MM.1S (cell line): Measurements from ENCODE around the gene SLC35A2.

Experiments used
- DNase-seq: peaks from one replicate; pipeline ENCODE4 v3.0.0-alpha.2; 2015
- H2AFZ ChIP-seq: fragments of 300-600 bp; sonication (generic); 2 replicates; pipeline ENCODE4 v1.6.0; 2016; ENCODE audit warnings: antibody characterized with exemption, low read length
- H3F3A ChIP-seq: fragments of 300-600 bp; sonication (generic); 2 replicates; pipeline ENCODE4 v1.6.1; 2016; ENCODE audit warnings: mild to moderate bottlenecking, antibody characterized with exemption, low read length, moderate library complexity, mixed read lengths; ENCODE audit not compliant: insufficient read depth
- H3K27ac ChIP-seq: fragments of 300-600 bp; sonication (generic); 2 replicates; pipeline ENCODE4 v1.5.1; 2016; ENCODE audit warnings: mild to moderate bottlenecking, low read length
- H3K27me3 ChIP-seq: fragments of 300-600 bp; sonication (generic); replicated peaks from 2 replicates; pipeline ENCODE4 v1.6.0; 2016; ENCODE audit warnings: low read length; ENCODE audit not compliant: insufficient read depth
- H3K36me3 ChIP-seq: fragments of 300-600 bp; sonication (generic); replicated peaks from 2 replicates; pipeline ENCODE4 v1.6.1; 2016; ENCODE audit warnings: mild to moderate bottlenecking, low read length, mixed read lengths; ENCODE audit not compliant: insufficient read depth
- H3K4me1 ChIP-seq: fragments of 300-600 bp; sonication (generic); 2 replicates; pipeline ENCODE4 v1.6.1; 2016; ENCODE audit warnings: low read length, mixed read lengths
- H3K4me2 ChIP-seq: fragments of 300-600 bp; sonication (generic); 2 replicates; pipeline ENCODE4 v1.6.0; 2016; ENCODE audit warnings: low read depth, low read length
- H3K4me3 ChIP-seq: fragments of 300-600 bp; sonication (generic); 2 replicates; pipeline ENCODE4 v1.5.1; 2016; ENCODE audit warnings: low read length, mixed read lengths
- H3K79me2 ChIP-seq: fragments of 300-600 bp; sonication (generic); 2 replicates; pipeline ENCODE4 v1.6.1; 2016; ENCODE audit warnings: mixed run types, low read length, mixed read lengths
- H3K9ac ChIP-seq: fragments of 300-600 bp; sonication (generic); 2 replicates; pipeline ENCODE4 v1.6.1; 2016; ENCODE audit warnings: low read length, mixed read lengths
- H3K9me2 ChIP-seq: fragments of 300-600 bp; sonication (generic); replicated peaks from 2 replicates; pipeline ENCODE4 v1.6.1; 2016; ENCODE audit warnings: mild to moderate bottlenecking, low read length, mixed read lengths; ENCODE audit not compliant: insufficient read depth
- H3K9me3 ChIP-seq: fragments of 300-600 bp; sonication (generic); replicated peaks from 2 replicates; pipeline ENCODE4 v1.6.1; 2016; ENCODE audit warnings: mild to moderate bottlenecking, low read length, mixed read lengths; ENCODE audit not compliant: insufficient read depth
- H4K20me1 ChIP-seq: fragments of 300-600 bp; sonication (generic); 2 replicates; pipeline ENCODE4 v1.6.1; 2016; ENCODE audit warnings: mild to moderate bottlenecking, low read length, moderate library complexity, mixed read lengths; ENCODE audit not compliant: insufficient read depth
- CTCF ChIP-seq: fragments of 300-600 bp; sonication (generic); IDR thresholded peaks from 2 replicates; pipeline ENCODE4 v1.5.1; 2016; ENCODE audit warnings: antibody characterized with exemption, low read length, mixed read lengths
- EZH2 ChIP-seq: fragments of 300-600 bp; sonication (generic); optimal IDR thresholded peaks from 2 replicates; pipeline ENCODE3; 2017; ENCODE audit warnings: low read depth, mild to moderate bottlenecking, antibody characterized with exemption, low read length, mixed read lengths
- EZH2phosphoT487 ChIP-seq: fragments of 300-600 bp; sonication (generic); IDR thresholded peaks from 2 replicates; pipeline ENCODE4 v1.6.1; 2018; ENCODE audit warnings: antibody characterized with exemption, low read length

SLC35A2 gene

GRCh38 chrX:48897157-48897624 is 14.3 kb downstream of the SLC35A2 start:
- Histone ChIP-seq H3K27me3 (no peaks in the 10 kb centered on the region), H3K4me3 (peak overlapping the region; percentile 88), H3K36me3 (no peaks in the 10 kb centered on the region), H3F3A (peaks cover 4% of the 10 kb centered on the region; the same call in 1 of the 2 replicates), H3K9me3 (no peaks in the 10 kb centered on the region), H3K4me1 (no peaks in the 10 kb centered on the region), H3K27ac (peak overlapping the region; percentile 98), H3K4me2 (peak overlapping the region; percentile 74), H3K79me2 (peaks cover 48% of the 10 kb centered on the region), H3K9me2 (no peaks in the 10 kb centered on the region), H2AFZ (peak overlapping the region; percentile 56; the same call in 1 of the 2 replicates), H4K20me1 (no peaks in the 10 kb centered on the region), H3K9ac (peak overlapping the region; percentile 95)
- TF ChIP-seq EZH2 (no peak), CTCF (no peak), EZH2phosphoT487 (no peak)
- DNase-seq, result peak; percentile 53

- no peaks in the 10 kb centered on the region for H3K9me3 ChIP-seq
- H3K4me3 ChIP-seq, result peak overlapping the region; percentile 88
- H3F3A ChIP-seq, result peaks cover 4% of the 10 kb centered on the region; the same call in 1 of the 2 replicates
- no peak for TF ChIP-seq CTCF
- TF ChIP-seq EZH2phosphoT487, result no peak
- TF ChIP-seq EZH2, result no peak
- no peaks in the 10 kb centered on the region for H3K4me1 ChIP-seq
- H4K20me1 ChIP-seq, result no peaks in the 10 kb centered on the region
- no peak for DNase-seq
- H2AFZ ChIP-seq, result no peak overlapping the region
- H3K27ac ChIP-seq, result peak overlapping the region; percentile 98; the same call in 1 of the 2 replicates
- no peaks in the 10 kb centered on the region for H3K9me2 ChIP-seq
- peak overlapping the region; percentile 74 for H3K4me2 ChIP-seq
- H3K79me2 ChIP-seq, result peaks cover 48% of the 10 kb centered on the region
- H3K27me3 ChIP-seq, result no peaks in the 10 kb centered on the region
- peak overlapping the region; percentile 95 for H3K9ac ChIP-seq
- H3K36me3 ChIP-seq, result no peaks in the 10 kb centered on the region
These were observed 14.8 kb downstream of the SLC35A2 start for GRCh38 chrX:48896611-48897011.

GRCh38 chrX:48894891-48895290 is 16.6 kb downstream of the SLC35A2 start:
- peaks cover 37% of the 10 kb centered on the region for H3K79me2 ChIP-seq
- peaks cover 4% of the 10 kb centered on the region; the same call in 1 of the 2 replicates for H3F3A ChIP-seq
- H3K36me3 ChIP-seq, result no peaks in the 10 kb centered on the region
- no peak for DNase-seq
- no peaks in the 10 kb centered on the region for H3K4me1 ChIP-seq
- no peaks in the 10 kb centered on the region for H3K27me3 ChIP-seq
- no peak overlapping the region for H3K4me2 ChIP-seq
- H2AFZ ChIP-seq, result no peak overlapping the region
- no peaks in the 10 kb centered on the region for H3K9me2 ChIP-seq
- H3K9me3 ChIP-seq, result no peaks in the 10 kb centered on the region
- no peaks in the 10 kb centered on the region for H4K20me1 ChIP-seq
- no peak overlapping the region for H3K27ac ChIP-seq
- TF ChIP-seq CTCF, result no peak
- TF ChIP-seq EZH2, result no peak
- no peak for TF ChIP-seq EZH2phosphoT487
- no peak overlapping the region for H3K9ac ChIP-seq
- no peak overlapping the region for H3K4me3 ChIP-seq
